ENCODE data around the gene RFWD3. TPM values are rescaled to one million over a fixed set of nuclear protein-coding genes. Genes with fewer than 3 reads are reported as not detected.
A peak's percentile ranks its signal among the peaks of the same experiment; 100 is the strongest.

RFWD3 gene
- total and polyA plus RNA-seq, 2 experiments from 2014 or later: 12.8 to 12.9 TPM

GRCh38 chr16:74623839-74624235 is 42.8 kb downstream of the RFWD3 start:
- no peaks in the 10 kb centered on the region for H3K9me2 ChIP-seq (replicated peaks; ENCODE audit: insufficient read depth)
- H4K20me1 ChIP-seq (ENCODE audit: insufficient read depth, poor library complexity, severe bottlenecking): no peaks in the 10 kb centered on the region
- no peaks in the 10 kb centered on the region for H3K36me3 ChIP-seq (replicated peaks; ENCODE audit: insufficient read depth, low read depth)
- H3K9me3 ChIP-seq (ENCODE audit: low read depth): no peaks in the 10 kb centered on the region
- 95% methylated on average over 6 of the region's 6 CpGs for WGBS (ENCODE audit: low lambda C conversion rate, missing lambda C conversion rate)
- no peaks in the 10 kb centered on the region for H3K27me3 ChIP-seq
- no peak for DNase-seq (ENCODE audit: low spot score)
- H3K4me2 ChIP-seq: no peak overlapping the region
- H3K4me3 ChIP-seq: no peak overlapping the region
- TF ChIP-seq CTCF (IDR thresholded peaks at IDR 0.05; ENCODE audit: poor library complexity) (no peak), EZH2 (IDR thresholded peaks at IDR 0.05; ENCODE audit: borderline replicate concordance) (no peak), EZH2phosphoT487 (IDR thresholded peaks at IDR 0.05; ENCODE audit: low read depth, severe bottlenecking, unreplicated experiment) (no peak)
- no peak overlapping the region for H2AFZ ChIP-seq
- peaks cover 4% of the 10 kb centered on the region for H3K79me2 ChIP-seq
- H3K4me1 ChIP-seq (ENCODE audit: insufficient read depth): no peaks in the 10 kb centered on the region
- no peak overlapping the region for H3K27ac ChIP-seq

- Histone ChIP-seq H3K4me1 (ENCODE audit: insufficient read depth) (no peaks in the 10 kb centered on the region), H3K27me3 (no peaks in the 10 kb centered on the region), H4K20me1 (ENCODE audit: insufficient read depth, poor library complexity, severe bottlenecking) (no peaks in the 10 kb centered on the region), H3K79me2 (peaks cover 4% of the 10 kb centered on the region), H3K4me3 (no peak overlapping the region), H3K9me2 (replicated peaks; ENCODE audit: insufficient read depth) (no peaks in the 10 kb centered on the region), H3K4me2 (no peak overlapping the region), H2AFZ (no peak overlapping the region), H3K9me3 (ENCODE audit: low read depth) (no peaks in the 10 kb centered on the region), H3K36me3 (replicated peaks; ENCODE audit: insufficient read depth, low read depth) (no peaks in the 10 kb centered on the region), H3K27ac (no peak overlapping the region)
- TF ChIP-seq EZH2phosphoT487 (IDR thresholded peaks at IDR 0.05; ENCODE audit: low read depth, severe bottlenecking, unreplicated experiment) (no peak), CTCF (IDR thresholded peaks at IDR 0.05; ENCODE audit: poor library complexity) (peak; percentile 76), EZH2 (IDR thresholded peaks at IDR 0.05; ENCODE audit: borderline replicate concordance) (no peak)
- peak; percentile 73 for DNase-seq (ENCODE audit: low spot score)
- WGBS (ENCODE audit: low lambda C conversion rate, missing lambda C conversion rate): 38% methylated on average over 4 of the region's 4 CpGs
Measured at GRCh38 chr16:74623214-74623838, 43.4 kb downstream of the RFWD3 start.

- H3K9me3 ChIP-seq (ENCODE audit: low read depth): no peaks in the 10 kb centered on the region
- H3K9me2 ChIP-seq (replicated peaks; ENCODE audit: insufficient read depth): no peaks in the 10 kb centered on the region
- no peak overlapping the region for H3K4me2 ChIP-seq
- H2AFZ ChIP-seq: no peak overlapping the region
- H4K20me1 ChIP-seq (ENCODE audit: insufficient read depth, poor library complexity, severe bottlenecking): no peaks in the 10 kb centered on the region
- no peak overlapping the region for H3K4me3 ChIP-seq
- H3K36me3 ChIP-seq (replicated peaks; ENCODE audit: insufficient read depth, low read depth): no peaks in the 10 kb centered on the region
- 94% methylated on average over 4 of the region's 4 CpGs for WGBS (ENCODE audit: low lambda C conversion rate, missing lambda C conversion rate)
- no peak for DNase-seq (ENCODE audit: low spot score)
- H3K27ac ChIP-seq: no peak overlapping the region
- H3K79me2 ChIP-seq: peaks cover 4% of the 10 kb centered on the region
- TF ChIP-seq EZH2phosphoT487 (IDR thresholded peaks at IDR 0.05; ENCODE audit: low read depth, severe bottlenecking, unreplicated experiment) (no peak), CTCF (IDR thresholded peaks at IDR 0.05; ENCODE audit: poor library complexity) (no peak), EZH2 (IDR thresholded peaks at IDR 0.05; ENCODE audit: borderline replicate concordance) (no peak)
- H3K27me3 ChIP-seq: no peaks in the 10 kb centered on the region
- H3K4me1 ChIP-seq (ENCODE audit: insufficient read depth): no peaks in the 10 kb centered on the region
Measured at GRCh38 chr16:74622005-74622404, 44.7 kb downstream of the RFWD3 start.
